ENCODE results near the gene OCSTAMP.

DNA sequence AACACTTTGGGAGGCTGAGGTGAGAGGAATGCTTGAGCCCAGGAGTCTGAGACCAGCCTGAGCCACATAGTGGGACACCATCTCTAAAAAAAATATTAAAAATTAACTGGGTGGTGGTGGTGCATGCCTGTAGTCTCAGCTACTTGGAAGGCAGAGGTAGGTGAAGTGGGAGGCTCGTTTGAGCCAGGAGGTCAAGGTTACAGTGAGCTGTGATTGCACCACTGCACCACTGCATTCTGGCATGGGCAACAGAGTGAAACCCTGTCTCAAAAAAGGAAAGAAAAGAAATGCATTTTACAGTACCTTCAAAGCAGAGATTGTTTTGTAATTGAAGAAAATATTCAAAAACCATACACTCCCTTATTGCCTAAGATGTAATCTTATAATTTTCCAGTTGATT, 6.5 kb downstream of the OCSTAMP start:
- TF ChIP-seq, protein P1, sequence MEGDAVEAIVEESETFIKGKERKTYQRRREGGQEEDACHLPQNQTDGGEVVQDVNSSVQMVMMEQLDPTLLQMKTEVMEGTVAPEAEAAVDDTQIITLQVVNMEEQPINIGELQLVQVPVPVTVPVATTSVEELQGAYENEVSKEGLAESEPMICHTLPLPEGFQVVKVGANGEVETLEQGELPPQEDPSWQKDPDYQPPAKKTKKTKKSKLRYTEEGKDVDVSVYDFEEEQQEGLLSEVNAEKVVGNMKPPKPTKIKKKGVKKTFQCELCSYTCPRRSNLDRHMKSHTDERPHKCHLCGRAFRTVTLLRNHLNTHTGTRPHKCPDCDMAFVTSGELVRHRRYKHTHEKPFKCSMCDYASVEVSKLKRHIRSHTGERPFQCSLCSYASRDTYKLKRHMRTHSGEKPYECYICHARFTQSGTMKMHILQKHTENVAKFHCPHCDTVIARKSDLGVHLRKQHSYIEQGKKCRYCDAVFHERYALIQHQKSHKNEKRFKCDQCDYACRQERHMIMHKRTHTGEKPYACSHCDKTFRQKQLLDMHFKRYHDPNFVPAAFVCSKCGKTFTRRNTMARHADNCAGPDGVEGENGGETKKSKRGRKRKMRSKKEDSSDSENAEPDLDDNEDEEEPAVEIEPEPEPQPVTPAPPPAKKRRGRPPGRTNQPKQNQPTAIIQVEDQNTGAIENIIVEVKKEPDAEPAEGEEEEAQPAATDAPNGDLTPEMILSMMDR (IDR thresholded peaks at IDR 0.05), result no peak
- no peak for TF ChIP-seq EZH2 (IDR thresholded peaks at IDR 0.05)
- no peak for TF ChIP-seq EZH2phosphoT487 (IDR thresholded peaks at IDR 0.05)
